GM21576 (cell line): ENCODE data around the gene TPM1.

Experiments
- ATAC-seq: cut with Tn5 transposase; IDR thresholded peaks from one replicate; pipeline ENCODE4 v1.9.1; 2021; ENCODE audit warnings: mild to moderate bottlenecking, moderate library complexity; ENCODE audit not compliant: unreplicated experiment

The TPM1 gene

GRCh38 chr15:63040954-63041353, 1.6 kb upstream of the TPM1 start:
- ATAC-seq, result no peak

- no peak for ATAC-seq
Observed at GRCh38 chr15:63041402-63041973, 1.1 kb upstream of the TPM1 start.

DNA sequence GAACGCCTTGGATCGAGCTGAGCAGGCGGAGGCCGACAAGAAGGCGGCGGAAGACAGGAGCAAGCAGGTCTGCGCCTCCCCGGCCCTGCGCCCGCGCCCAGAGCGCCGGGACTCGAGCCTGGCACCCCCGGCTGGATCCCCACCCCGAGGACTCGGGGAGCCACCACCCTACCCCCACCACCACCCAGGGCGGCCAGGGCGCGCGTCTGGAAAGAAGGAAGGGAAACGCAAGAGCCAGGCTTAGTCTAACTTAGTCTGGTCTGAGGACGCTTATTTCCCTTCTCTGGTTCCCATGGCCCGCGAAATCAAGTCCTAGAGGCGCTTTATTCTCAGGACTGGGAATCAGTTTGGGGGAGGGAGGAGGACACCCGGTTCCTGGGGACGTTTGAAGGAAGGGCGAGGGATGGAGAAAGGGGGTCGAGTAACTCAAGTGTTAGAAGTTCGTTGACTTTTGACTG, 359 bp downstream of the TPM1 start:
- ATAC-seq, result no peak

- ATAC-seq, result no peak
Observed at GRCh38 chr15:63043335-63044076, 959 bp downstream of the TPM1 start.

GRCh38 chr15:63044077-63044644, 1.6 kb downstream of the TPM1 start:
- ATAC-seq, result no peak

DNA sequence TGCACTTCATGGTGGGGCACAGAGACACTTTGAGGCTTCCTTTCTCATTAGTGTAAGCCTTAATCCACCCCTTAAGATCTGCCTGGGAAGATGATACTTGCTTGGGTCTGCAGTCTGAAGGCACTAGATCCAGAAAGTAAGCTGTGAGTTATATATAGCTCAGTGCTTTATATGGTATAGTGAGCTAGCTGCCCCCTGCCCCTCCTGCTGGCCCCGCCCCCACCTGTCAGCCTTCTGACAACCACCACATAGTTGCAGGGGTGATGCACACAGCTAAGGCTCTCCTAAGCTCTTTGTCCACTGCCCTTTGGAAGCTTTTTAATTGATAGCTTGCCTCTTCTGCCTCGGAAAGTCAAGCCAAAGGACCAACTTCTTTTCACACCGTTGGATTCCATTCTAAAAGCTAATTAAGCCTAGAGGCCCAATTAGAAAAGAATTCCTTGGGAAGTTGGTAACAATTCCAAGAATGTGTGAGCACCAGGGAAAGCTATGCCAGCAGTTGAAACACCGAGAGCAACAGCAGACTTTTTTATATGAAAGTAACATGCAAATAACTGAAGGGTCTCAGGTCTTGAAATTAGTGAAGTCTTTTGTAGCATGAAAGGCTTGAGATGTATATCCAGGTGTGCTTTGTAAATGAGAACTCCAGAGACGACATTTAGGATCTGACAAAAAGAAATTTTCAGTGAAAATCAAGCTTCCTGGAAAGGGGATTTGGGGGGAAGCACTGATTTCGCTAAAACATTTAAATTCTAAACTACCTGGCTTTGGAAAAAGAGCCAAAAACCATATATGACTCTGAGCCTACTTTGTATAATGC, 2.3 kb downstream of the TPM1 start:
- no peak for ATAC-seq

GRCh38 chr15:63045465-63045840, 2.9 kb downstream of the TPM1 start:
- ATAC-seq, result no peak

- ATAC-seq, result no peak
Observed at GRCh38 chr15:63045879-63046278, 3.3 kb downstream of the TPM1 start.

- ATAC-seq, result no peak
Observed at GRCh38 chr15:63046917-63047760, 4.6 kb downstream of the TPM1 start.

GRCh38 chr15:63047792-63048114, 5.2 kb downstream of the TPM1 start:
- no peak for ATAC-seq

GRCh38 chr15:63048115-63048775, 5.7 kb downstream of the TPM1 start:
- peak; percentile 82 for ATAC-seq

DNA sequence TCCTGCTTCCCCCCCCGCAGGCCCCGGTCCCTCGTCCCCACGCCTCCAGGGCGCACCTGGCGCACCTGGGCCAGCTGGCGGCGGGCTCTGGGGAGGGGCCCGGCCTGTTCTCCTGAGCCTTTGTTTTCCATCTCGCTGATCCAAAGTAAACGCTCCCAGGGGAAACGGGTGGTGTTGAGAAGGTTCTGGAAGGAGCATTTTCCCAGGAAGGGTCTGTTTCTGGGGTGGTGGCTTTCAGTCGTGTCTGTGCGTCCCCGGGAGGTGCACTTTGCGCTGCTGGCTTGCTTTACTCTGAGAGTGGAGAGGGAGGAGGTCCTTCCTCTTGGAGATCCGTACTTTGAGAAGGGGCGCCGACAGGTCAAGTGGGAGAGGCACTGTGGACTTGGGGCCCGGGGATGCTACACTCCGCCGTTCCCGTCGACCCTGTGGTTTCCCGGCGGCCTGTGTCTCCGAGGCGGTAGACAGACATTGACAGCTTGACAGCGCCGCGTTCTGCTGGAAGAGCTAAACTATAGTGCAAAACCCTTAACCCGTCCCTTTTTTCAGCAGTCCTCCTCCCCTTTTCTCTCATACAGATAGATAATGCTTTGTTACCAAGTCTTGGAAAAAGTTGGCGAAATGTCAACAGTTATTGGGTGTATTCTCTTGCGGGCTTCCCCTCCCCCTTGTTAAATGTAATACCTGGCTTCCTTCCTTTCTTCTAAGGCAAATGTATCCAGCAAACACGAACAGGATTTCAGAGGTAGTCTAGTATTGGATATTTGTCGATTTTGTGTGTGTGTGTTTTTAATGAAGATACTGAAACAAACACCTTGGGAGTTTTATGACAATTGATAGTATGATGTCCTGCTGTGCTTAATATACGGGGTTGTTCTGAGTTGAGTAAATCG, 6.5 kb downstream of the TPM1 start:
- ATAC-seq, result no peak

DNA sequence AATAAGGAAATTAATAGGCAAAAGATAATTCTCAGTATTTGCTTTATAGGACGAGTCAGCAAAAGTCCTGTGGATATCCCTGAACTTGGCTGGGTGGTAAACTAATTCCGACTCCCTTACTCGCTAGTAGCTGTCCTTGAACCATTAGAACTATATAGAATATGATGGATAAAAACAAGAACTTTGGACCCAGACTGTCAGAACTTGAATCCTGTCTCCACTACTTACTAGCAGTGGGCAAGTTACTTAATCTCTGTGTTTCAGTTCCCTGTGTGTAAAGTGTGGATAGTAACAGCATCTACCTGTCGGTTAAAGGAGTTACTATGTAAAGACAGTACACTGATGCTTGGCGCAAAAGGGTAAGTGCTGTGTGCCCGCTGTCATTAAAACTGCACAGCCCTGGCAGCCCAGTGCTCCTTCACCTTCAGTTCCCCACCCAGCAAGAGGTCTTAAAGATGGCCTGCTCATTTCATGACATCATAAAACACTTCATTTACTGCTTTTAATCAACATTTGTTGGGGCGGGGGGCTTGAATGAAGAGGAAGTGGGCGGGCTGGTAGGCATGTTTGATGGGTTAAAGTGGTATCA, 7.3 kb downstream of the TPM1 start:
- ATAC-seq, result no peak

DNA sequence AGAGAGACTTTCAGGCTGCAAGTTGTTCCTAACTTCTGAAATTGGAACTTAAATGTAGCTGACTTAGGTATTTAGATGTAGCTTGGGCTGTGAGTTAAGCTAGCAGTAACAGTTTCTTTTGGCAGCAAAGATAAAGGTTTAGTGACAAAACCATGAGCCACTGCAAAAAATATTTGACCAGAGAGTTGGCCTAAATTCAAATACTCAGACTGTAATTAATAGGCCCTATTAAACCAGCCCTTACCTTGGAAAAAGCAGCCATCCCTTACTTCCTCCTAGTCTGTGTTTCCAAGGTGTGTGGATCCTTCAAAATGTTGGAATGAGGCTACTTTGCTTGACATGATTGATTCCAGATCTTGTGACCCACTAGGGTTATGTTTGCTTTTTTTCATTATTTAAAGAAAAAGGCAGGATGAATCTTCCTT, 8.2 kb downstream of the TPM1 start:
- ATAC-seq, result no peak

DNA sequence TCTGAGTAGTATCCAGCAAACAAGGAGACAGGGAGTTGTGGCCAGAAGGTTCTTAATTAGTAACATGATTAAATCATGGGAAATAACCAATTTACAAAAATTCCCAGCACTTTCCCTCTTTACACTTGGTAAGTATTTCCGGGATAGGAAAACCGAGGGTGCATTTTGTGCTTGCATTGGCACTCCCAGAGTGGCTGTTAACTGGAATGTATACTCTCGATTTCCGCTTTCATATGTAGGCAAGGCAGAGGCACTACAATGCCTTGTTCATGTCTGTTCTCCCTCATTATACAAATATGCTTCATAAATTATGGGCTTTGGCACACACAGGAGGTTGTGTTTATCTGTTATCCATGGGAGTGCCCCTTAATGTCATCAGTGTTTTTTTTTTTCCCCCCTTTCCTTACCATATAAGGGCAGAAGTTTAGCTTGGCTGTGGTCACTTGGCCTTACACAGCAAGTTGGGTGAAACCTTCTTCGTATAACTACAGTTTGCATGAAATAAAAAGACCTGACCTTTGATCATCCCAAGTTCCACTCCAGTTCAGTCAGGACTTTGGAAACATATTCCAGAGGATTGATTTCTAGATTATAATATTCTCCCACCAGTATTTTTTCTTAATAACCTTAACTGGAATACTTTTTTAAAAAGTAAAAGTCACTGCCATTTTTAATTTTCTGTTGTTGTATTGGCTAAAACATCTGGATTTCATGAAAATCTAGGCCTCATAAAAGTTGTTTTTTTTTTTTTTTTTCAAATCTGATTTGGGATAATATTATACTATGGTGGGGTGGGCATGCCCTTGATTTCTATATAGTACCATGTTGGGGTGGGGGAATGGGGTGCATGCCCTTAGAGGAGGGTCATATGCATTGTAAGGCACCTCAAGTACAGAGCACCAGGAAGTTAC, 8.9 kb downstream of the TPM1 start:
- ATAC-seq, result no peak

- no peak for ATAC-seq
Observed at GRCh38 chr15:63052077-63052841, 9.7 kb downstream of the TPM1 start.
